Embryonic facial prominence (tissue), 1 donor: ENCODE results near the gene SIM2.

Experiments
- DNase-seq: peaks from one replicate; pipeline ENCODE4 v3.0.0-alpha.2; 2016; ENCODE audit errors: extremely low spot score

The SIM2 gene

DNA sequence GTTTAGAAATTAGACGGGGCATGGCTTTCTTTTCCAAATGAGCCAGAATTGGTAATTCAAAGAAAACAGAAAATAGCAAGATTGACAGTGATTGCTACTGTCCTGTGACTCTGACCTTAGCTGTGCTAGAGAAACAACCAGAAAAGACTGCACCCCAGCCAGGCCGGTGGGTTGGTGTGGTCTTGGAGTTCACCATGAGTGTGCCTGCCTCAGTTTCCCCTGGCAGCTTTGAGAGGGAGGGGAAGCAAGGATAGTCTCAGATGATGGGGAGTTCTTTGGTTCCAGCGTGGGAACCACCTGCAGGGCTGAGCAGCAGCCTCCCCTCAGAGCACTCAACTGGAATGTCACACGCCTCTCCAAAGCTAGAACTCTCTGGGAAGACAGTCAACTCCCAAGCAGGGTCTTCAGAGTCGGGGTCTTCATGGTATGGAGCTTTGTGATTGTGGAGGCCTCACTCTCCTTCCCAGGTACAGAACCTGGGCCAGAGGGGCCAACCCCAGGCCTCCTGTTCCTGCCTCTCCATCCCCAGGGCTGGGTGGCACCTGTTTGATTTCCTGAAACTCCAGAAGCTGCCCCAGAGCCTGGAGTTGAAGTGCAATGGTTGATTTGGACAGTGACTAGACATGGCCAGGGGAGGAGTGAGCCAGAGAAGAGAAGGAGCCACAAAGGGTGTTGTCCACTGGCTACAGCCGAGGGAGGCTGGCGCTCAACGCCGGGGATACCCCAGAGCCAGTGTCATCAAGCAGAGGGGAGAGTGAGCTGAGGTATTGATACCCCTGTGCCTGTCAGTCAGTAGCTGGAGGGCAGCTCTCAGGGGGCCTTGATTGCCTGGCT lies 35.7 kb downstream of the SIM2 start:
- DNase-seq = no peak

DNA sequence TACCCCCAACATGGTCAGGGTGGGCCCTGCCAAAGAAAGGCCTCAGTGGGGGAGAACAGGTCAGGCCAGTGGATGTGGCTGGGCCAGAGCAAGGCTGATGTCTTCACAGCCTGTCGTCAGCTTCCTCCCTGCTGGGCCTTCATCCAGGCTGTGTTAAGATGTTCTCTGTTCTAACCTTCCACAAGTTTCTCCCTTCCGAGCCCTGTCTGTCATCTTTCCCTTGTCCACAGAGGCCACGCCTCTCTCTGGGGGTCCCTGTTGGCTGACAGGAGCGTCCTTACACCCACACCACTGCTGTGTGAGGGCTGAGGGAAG lies 36.2 kb downstream of the SIM2 start:
- no peak for DNase-seq

DNA sequence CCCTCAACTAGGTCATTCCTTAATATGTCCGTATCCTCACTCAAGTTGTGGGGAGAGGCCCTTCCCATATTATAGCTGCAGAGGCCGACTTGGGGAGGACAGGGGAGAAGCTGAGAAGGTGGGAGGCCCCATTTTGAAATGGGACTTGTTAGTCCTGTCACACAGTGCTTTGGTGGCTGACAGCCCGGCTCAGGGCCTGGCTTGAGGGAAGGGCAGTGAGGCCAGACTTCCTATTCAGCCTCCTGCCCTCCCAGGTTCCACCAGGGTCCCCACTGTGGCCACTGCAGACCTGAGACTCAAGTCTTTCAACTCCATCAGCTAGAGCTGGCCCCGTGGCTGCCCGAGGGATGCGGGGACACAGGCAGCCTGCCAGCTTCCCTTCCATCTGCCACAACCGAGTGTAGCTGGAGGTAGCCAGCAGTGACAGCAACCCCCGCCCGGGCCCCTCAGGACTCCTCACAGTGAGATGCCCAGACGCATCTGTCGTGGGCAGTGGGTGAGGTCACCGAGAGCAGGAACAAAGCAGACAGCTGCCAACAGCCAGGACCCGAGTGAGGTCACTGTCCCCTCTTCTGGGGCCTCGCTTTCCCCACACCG lies 36.9 kb downstream of the SIM2 start:
- DNase-seq = no peak

GRCh38 chr21:36738489-36739126 lies 39.7 kb downstream of the SIM2 start:
- no peak for DNase-seq

GRCh38 chr21:36741506-36741905 lies 42.6 kb downstream of the SIM2 start:
- no peak for DNase-seq

DNA sequence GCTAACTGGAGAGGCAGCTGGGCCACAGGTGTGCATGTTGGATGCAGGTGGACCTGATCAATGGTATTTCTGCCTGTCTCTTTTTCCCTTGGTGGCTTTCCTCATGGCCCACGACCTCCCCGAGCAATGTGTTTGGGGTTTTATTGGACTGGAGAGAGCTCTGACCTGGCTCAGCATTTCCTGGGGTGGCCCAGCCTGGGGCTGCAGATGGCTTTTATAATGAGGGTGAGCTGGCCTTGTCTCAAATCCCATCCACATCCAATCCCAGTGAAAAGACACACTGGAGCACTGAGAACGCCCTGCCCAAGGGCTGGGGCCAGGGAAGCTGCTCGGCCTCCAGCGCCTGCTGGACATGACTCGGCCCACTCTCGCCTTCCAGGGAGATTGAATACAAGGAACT lies 44.1 kb downstream of the SIM2 start:
- no peak for DNase-seq

GRCh38 chr21:36743446-36743845 lies 44.5 kb downstream of the SIM2 start:
- DNase-seq = no peak

DNA sequence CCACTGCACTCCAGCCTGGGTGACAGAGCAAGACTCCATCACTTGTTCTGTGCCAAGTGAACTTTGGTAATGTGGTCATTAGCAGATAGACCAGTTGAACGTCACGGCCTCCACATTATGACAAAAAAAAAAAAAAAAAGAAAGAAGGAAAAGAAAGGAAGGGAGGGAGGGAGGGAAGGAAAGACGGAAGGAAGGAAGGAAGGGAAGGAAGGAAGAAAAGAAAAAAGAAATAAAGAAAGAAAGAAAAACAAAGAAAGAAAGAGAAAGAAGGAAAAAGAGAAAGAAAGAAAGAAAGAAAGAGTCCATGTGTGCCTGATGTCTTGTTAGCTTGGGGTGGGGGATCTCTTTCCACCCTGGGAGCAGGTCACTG lies 45.3 kb downstream of the SIM2 start:
- DNase-seq = no peak

- no peak for DNase-seq
Observed at GRCh38 chr21:36744560-36745231, 45.8 kb downstream of the SIM2 start.

DNA sequence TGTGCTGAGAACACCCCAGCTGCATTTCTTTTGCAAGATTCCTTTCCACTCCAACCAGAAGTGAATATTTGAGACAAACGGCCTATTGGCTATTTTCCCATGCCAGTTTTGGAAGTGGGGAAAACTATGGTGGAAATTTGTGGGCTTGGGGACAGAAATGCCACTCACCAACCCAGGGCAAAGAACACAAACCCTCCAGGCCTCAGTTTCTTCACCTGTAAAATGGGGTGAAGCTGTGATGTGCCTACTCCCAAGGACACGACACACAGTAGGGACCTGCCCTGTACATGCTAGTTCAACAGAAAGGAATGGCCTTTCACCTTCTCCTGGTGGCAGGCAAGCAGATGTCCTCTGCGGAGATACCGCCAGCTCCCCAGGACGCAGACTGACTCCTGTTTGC lies 46.5 kb downstream of the SIM2 start:
- DNase-seq = no peak

DNA sequence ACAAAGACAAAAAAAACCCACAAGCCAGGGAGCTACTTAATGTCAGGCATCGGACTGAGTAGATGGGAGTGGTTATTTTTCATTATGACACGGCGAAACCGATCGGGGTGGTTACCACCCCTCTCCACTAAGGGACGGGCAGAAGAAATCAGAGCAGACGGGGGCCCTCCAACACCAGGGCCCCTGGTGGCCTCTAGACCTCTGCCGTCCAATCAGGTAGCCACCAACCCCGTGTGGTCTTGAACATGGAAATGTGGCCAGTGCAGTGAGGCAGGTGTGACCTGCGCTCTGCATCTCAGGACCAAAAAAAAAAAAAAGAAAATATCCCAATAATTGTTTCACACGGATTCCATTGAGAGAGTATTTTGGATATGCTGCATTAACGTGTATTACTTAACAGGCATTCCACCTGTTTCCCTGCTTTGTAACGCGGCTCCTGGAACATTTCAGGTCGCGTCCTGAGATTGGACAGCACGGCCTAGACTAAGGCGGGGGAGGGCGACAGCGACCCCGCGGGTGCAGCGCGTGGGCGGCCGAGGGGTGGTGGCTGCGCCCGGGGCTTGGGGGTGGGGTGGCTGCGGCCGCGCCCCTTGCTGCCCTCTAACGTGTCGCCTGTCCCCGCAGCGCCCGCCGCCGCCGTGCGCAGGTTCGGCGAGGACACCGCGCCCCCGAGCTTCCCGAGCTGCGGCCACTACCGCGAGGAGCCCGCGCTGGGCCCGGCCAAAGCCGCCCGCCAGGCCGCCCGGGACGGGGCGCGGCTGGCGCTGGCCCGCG lies 48.3 kb downstream of the SIM2 start:
- DNase-seq = no peak

GRCh38 chr21:36747815-36748383 lies 49.0 kb downstream of the SIM2 start:
- DNase-seq = no peak

DNA sequence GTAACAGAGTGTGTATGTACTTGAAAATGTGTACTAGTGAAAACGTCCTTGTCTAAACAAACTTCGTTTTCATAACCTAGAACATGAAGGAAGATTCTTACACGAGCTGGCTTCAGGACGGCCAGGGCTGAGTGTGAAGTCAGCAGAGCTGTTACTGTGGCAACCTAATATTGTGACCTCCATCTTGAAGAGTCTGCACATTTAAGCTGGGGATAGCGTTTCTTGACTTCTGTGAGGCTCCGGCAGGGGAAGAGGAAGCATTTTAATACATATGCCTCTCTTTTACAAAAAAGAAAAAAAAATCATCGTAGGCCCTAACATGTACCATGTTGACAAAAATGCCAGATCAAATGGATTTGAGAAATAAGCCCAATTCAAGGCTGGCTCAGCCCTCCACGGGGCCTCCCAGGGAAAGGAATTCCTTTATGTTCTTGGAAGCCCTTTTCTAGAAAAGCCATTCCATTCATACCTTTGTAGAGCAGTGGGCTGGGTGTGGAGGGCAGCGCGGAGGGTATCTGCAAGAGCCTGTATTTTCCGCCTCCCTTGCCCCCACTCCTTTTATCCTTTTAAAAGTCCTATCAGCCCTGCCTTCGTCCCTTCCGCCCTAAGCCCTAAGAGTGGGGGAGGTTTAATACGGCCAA lies 51.1 kb downstream of the SIM2 start:
- DNase-seq = peak; percentile 76

- DNase-seq = no peak
Observed at GRCh38 chr21:36750576-36750959, 51.7 kb downstream of the SIM2 start.

DNA sequence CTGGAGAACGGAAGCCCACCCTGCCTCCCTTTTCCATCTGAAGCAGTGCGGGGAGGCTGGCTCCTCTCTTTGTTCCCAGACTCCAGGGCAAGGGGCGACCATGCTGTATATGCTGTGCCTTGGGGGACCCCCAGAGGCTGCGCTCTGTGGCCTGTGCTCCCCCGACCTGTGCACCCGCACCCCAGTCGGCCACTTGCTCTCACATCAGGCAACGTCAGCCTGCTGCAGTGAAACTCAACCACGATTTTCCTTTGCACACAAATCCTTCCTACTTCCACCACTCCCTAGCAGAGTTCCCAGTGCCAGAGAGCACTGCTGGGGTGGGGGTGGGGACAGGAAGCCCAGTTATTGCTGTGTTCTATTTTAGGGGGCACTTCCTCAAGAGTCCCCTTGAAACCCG lies 52.5 kb downstream of the SIM2 start:
- no peak for DNase-seq

DNA sequence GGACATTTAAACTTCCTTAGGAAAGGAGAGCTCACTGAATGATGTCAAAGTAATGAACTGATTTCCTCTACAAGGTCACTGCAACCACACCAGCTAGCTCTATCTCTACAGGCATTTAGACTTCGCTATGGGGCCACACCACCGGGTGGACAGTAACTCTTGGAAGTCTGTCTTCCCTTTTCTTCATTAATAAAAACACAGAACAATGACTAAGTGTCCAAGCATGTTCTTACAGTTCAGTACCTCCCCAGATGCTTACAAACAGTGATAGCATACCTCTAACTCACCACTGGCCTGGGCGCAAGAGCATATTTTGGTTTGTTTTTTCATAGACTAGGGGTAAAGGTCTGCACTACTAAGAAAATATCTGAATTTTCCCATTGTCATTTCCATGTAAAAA lies 54.6 kb downstream of the SIM2 start:
- DNase-seq = no peak

DNA sequence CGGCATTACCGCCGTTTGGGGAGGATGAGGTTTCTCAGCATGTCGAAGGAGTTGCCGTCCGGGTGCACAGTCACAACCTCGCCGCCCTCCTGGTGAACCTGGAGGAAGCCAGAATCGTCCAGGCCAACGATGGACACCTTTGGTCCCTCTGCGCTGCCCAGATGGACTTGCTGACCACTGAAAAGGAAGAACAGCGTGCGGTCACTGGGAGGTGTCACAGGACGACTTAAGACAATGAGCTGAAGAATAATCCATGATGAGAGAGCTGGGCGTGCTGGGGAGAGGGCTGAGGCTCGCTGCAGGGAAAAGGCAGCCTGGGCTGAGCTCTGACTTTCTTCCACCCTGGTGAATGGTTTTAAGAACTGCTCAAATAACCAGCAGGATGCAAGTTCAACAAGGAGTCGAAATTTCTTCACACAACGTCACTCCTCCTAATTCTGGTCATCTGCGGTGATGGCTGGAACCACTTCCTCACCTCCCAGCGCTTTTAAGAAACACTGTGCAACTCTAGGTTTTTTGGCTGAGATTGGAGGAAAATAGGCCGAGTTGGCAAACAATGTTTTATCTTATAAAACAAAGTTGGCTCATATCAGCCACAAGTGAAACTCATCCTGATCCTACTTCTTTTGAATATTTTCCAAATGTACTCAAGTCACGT lies 55.5 kb downstream of the SIM2 start:
- no peak for DNase-seq

- DNase-seq = no peak
Observed at GRCh38 chr21:36756527-36756926, 57.6 kb downstream of the SIM2 start.

GRCh38 chr21:36757196-36757595 lies 58.3 kb downstream of the SIM2 start:
- DNase-seq = no peak

DNA sequence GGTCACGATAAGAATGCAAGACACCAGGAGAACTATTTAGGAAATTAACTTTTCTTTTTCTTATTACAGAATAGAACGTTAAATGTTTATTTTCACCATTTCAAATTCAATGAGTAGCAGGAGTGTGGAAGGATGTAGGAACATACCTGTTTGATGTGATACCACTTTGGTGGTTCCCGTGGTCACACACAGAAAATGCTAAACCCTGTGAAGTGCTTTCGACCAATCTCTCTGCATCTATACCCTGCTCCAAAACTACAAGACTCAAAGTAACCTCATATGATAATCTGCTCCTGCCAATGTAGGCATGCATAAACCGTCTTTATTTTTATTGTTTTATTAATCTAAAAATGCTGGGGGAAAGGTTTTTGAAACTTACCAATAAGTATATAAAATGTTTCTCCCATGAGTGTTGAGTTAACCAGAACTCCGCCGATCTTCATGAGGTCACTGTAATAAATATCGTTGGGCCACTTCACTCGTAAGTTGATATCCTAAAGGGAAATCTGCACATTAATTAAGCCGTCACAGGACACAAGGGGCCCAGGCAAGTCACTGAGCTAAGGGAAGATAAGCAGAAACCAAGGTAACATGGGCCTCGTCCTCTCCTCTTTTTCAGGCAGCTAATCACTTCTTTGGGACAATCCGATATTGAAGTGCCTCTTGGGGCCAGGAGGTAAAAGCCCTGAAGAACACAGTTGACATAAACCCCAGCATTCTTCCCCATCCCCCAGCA lies 60.6 kb downstream of the SIM2 start:
- DNase-seq = no peak
